HCT116 (cell line): ENCODE results near the gene FCSK. TPM values are rescaled to one million over a fixed set of nuclear protein-coding genes. Genes with fewer than 3 reads are reported as not detected.

Experiments
- ATAC-seq: fragments of 200-7000 bp; cut with Tn5 transposase; 2 replicates; pipeline ENCODE4 v1.9.1; 2020; ENCODE audit warnings: mild to moderate bottlenecking, moderate library complexity
- BruUV-seq: library from RNA; stranded (reverse); fragments of 400-500 nt; replicated peaks from 2 replicates; lab custom pipeline; 2021; lab: Mats Ljungman, UMichigan
- CTCF ChIA-PET: fragments of 300-600 bp; sonication (Branson Sonifier 250); formaldehyde crosslinking; loops from one replicate; lab custom pipeline; 2021; ENCODE audit warnings: antibody characterized with exemption; lab: Charles Lee
- POLR2A ChIA-PET: fragments of 300-600, 350-600 bp; sonication (Branson Sonifier 250); formaldehyde crosslinking; loops from one replicate; lab custom pipeline; 2021; ENCODE audit warnings: antibody characterized with exemption; lab: Charles Lee
- RAD21 ChIA-PET, 2 experiments: fragments of 300-600 bp; sonication (Branson Sonifier 250); formaldehyde crosslinking; loops; one replicate each; lab custom pipeline; 2023; ENCODE audit warnings: low total read pairs in 2 of 2; ENCODE audit not compliant: uncharacterized antibody in 2 of 2, unreplicated experiment in 2 of 2, low non-redundant PET in 1 of 2; lab: Charles Lee
- DNase-seq: peaks from one replicate; pipeline ENCODE4 v3.0.0-alpha.2; 2010; ENCODE audit warnings: low read depth, low spot score
- H2AFZ ChIP-seq: fragments of 200-600 bp; shearing (Covaris generic), sonication (generic); 2 replicates; pipeline ENCODE4 v1.6.1; 2017; ENCODE audit warnings: low read depth, mixed run types, mixed read lengths, antibody characterized with exemption, low read length; ENCODE audit not compliant: poor library complexity, severe bottlenecking
- H3K27ac ChIP-seq: 2 replicates; pipeline ENCODE4 v1.5.1; 2012; ENCODE audit warnings: low read depth, low read length
- H3K27me3 ChIP-seq: fragments of 200-600 bp; sonication (generic); 2 replicates; pipeline ENCODE4 v1.6.1; 2016; ENCODE audit warnings: mixed run types, low read length, mixed read lengths; ENCODE audit not compliant: insufficient read depth
- H3K36me3 ChIP-seq, 2 experiments: fragments of 200-500 bp in 1 of 2; fragments of 200-600 bp in 1 of 2; sonication (Bioruptor generic) in 1 of 2; sonication (generic) in 1 of 2; 2 replicates each; pipeline versions ENCODE4 v1.5.1 to v1.6.1; 2014 to 2016; ENCODE audit warnings: low read length in 2 of 2, inconsistent platforms in 1 of 2, mixed read lengths in 1 of 2, mixed run types in 1 of 2; ENCODE audit not compliant: insufficient read depth in 2 of 2, control insufficient read depth in 1 of 2
- H3K4me1 ChIP-seq, 2 experiments: fragments of 200-600 bp in 1 of 2; sonication (generic) in 1 of 2; 2 replicates each; pipeline versions ENCODE4 v1.5.1 to v1.6.1; 2012 to 2017; ENCODE audit warnings: low read length in 2 of 2, inconsistent platforms in 1 of 2, mild to moderate bottlenecking in 1 of 2, mixed read lengths in 1 of 2, mixed run types in 1 of 2, moderate library complexity in 1 of 2; ENCODE audit not compliant: insufficient read depth in 2 of 2, control insufficient read depth in 1 of 2
- H3K4me2 ChIP-seq: fragments of 200-600 bp; sonication (generic); 2 replicates; pipeline ENCODE4 v1.6.1; 2017; ENCODE audit warnings: mixed run types, low read length, mixed read lengths
- H3K4me3 ChIP-seq, 2 experiments: fragments of 200-600 bp in 1 of 2; sonication (generic) in 1 of 2; replicated peaks in 1 of 2; 2 replicates each; pipeline ENCODE4 v1.5.1; 2011 to 2016; ENCODE audit warnings: low read length in 2 of 2, control low read depth in 1 of 2, low read depth in 1 of 2, mild to moderate bottlenecking in 1 of 2, mixed read lengths in 1 of 2, mixed run types in 1 of 2
- H3K79me2 ChIP-seq: fragments of 200-600 bp; sonication (generic); 2 replicates; pipeline ENCODE4 v1.6.1; 2017; ENCODE audit warnings: mild to moderate bottlenecking, mixed run types, low read length, moderate library complexity, mixed read lengths; ENCODE audit not compliant: insufficient read depth
- H3K9ac ChIP-seq: fragments of 200-600 bp; sonication (generic); 2 replicates; pipeline ENCODE4 v1.6.1; 2016; ENCODE audit warnings: low read length, mixed read lengths
- H3K9me2 ChIP-seq: fragments of 200-600 bp; sonication (generic), shearing (Covaris generic); 2 replicates; pipeline ENCODE4 v1.6.1; 2017; ENCODE audit warnings: mixed run types, mild to moderate bottlenecking, moderate library complexity; ENCODE audit not compliant: insufficient read depth
- H3K9me3 ChIP-seq, 2 experiments: fragments of 200-500 bp in 1 of 2; fragments of 200-600 bp in 1 of 2; sonication (Bioruptor generic) in 1 of 2; sonication (generic) in 1 of 2; 2 replicates each; pipeline ENCODE4 v1.6.1; 2014 to 2017; ENCODE audit warnings: low read length in 2 of 2, mixed read lengths in 2 of 2, inconsistent platforms in 1 of 2, low read depth in 1 of 2, mild to moderate bottlenecking in 1 of 2, mixed run types in 1 of 2, moderate library complexity in 1 of 2; ENCODE audit not compliant: control insufficient read depth in 1 of 2, insufficient read depth in 1 of 2
- H4K20me1 ChIP-seq: fragments of 200-600 bp; sonication (generic), shearing (Covaris generic); 2 replicates; pipeline ENCODE4 v1.6.1; 2017; ENCODE audit warnings: mixed run types, mild to moderate bottlenecking, moderate library complexity; ENCODE audit not compliant: insufficient read depth
- CTCF ChIP-seq, 3 experiments: fragments of 200-600 bp in 1 of 3; sonication (generic) in 1 of 3; IDR thresholded peaks in 2 of 3; conservative IDR thresholded peaks in 1 of 3; 2 replicates each; pipeline ENCODE4 v1.5.1; 2012 to 2017; ENCODE audit warnings: low read depth in 2 of 3, low read length in 2 of 3, antibody characterized with exemption in 1 of 3, borderline replicate concordance in 1 of 3, control low read depth in 1 of 3, mild to moderate bottlenecking in 1 of 3, mixed read lengths in 1 of 3, mixed run types in 1 of 3, moderate library complexity in 1 of 3; ENCODE audit not compliant: insufficient read depth in 1 of 3
- ELF1 ChIP-seq: IDR thresholded peaks from 2 replicates; pipeline ENCODE4 v1.6.1; 2012; ENCODE audit warnings: low read depth, borderline replicate concordance
- EZH2phosphoT487 ChIP-seq: fragments of 200-600 bp; IDR thresholded peaks from 2 replicates; pipeline ENCODE4 v1.6.1; 2018; ENCODE audit warnings: antibody characterized with exemption, borderline replicate concordance
- FOSL1 ChIP-seq: IDR thresholded peaks from 2 replicates; pipeline ENCODE4 v1.6.1; 2012; ENCODE audit warnings: low read depth
- JUND ChIP-seq: IDR thresholded peaks from 2 replicates; pipeline ENCODE4 v1.6.1; 2012
- MAX ChIP-seq: IDR thresholded peaks from 2 replicates; pipeline ENCODE4 v1.6.1; 2012
- POLR2AphosphoS5 ChIP-seq: IDR thresholded peaks from 2 replicates; pipeline ENCODE4 v1.6.1; 2011; ENCODE audit warnings: mild to moderate bottlenecking, low read depth, low read length, moderate library complexity
- RAD21 ChIP-seq: IDR thresholded peaks from 2 replicates; pipeline ENCODE4 v1.6.1; 2012; ENCODE audit warnings: low read depth, mild to moderate bottlenecking
- REST ChIP-seq: IDR thresholded peaks from 2 replicates; pipeline ENCODE4 v1.6.1; 2012; ENCODE audit warnings: low read depth
- SIN3A ChIP-seq: IDR thresholded peaks from 2 replicates; pipeline ENCODE4 v1.6.1; 2012; ENCODE audit warnings: low read depth
- SP1 ChIP-seq: IDR thresholded peaks from 2 replicates; pipeline ENCODE4 v1.6.1; 2012; ENCODE audit warnings: low read depth
- TCF7L2 ChIP-seq: IDR thresholded peaks from 2 replicates; pipeline ENCODE4 v1.7.0; 2011; ENCODE audit warnings: borderline replicate concordance, inconsistent platforms; ENCODE audit not compliant: insufficient read depth, insufficient read length; ENCODE audit errors: extremely low read depth
- YY1 ChIP-seq: IDR thresholded peaks from 2 replicates; pipeline ENCODE4 v1.6.1; 2011; ENCODE audit warnings: low read length, low read depth, moderate library complexity, mild to moderate bottlenecking; ENCODE audit not compliant: insufficient replicate concordance; ENCODE audit errors: extremely low read depth
- ZFX ChIP-seq: fragments of 450-650 bp; IDR thresholded peaks from 2 replicates; pipeline ENCODE4 v1.6.1; 2017
- ZNF274 ChIP-seq: fragments of 200-500 bp; sonication (Bioruptor generic); IDR thresholded peaks from 2 replicates; pipeline ENCODE4 v1.6.1; 2014; ENCODE audit warnings: mild to moderate bottlenecking, low read depth, low read length, inconsistent platforms
- intact Hi-C: fragments of 100-400 bp; cut with micrococcal nuclease; formaldehyde crosslinking; loops from 2 replicates; pipeline ENCODE4 v1.10.0; 2022
- total RNA-seq: library from RNA; stranded (reverse); gene quantifications from one replicate; pipeline ENCODE4 v1.2.1, GENCODE V29; 2021; ENCODE audit not compliant: unreplicated experiment

Gene FCSK
- total RNA-seq, 1 experiment from 2014 or later: 17.1 TPM

GRCh38 chr16:70470141-70470926 lies 15.9 kb downstream of the FCSK start:
- DNase-seq: no peak
- no peaks in the 10 kb centered on the region for H3K9me2 ChIP-seq
- H3K4me2 ChIP-seq: no peak overlapping the region
- intact Hi-C loops: loop anchor here (5.0 kb wide), 1 partner anchor 98 kb away; no protein-coding TSS in a partner anchor
- no peaks in the 10 kb centered on the region for H3K9me3 ChIP-seq
- H3K79me2 ChIP-seq: no peaks in the 10 kb centered on the region
- POLR2A ChIA-PET: interaction anchor here (0.6 to 1.3 kb wide), 2 partner anchors 89 to 90 kb away, joined by 3 to 4 read pairs; no protein-coding TSS in a partner anchor
- no peak overlapping the region for H3K9ac ChIP-seq
- H3K27ac ChIP-seq: no peak overlapping the region
- no peak overlapping the region for H2AFZ ChIP-seq
- no peak overlapping the region for H3K4me3 ChIP-seq
- H3K27me3 ChIP-seq: no peaks in the 10 kb centered on the region
- CTCF ChIA-PET: interaction anchor here (0.5 to 1.3 kb wide), 8 partner anchors 9 to 146 kb away, joined by 3 to 5 read pairs (median 3); no protein-coding TSS in a partner anchor
- TF ChIP-seq ZNF274 (no peak), FOSL1 (no peak), TCF7L2 (no peak), MAX (no peak), POLR2AphosphoS5 (no peak), ELF1 (no peak), SIN3A (no peak), EZH2phosphoT487 (no peak), ZFX (no peak), JUND (no peak), RAD21 (no peak), YY1 (no peak), REST (no peak), CTCF (IDR thresholded peaks at IDR 0.05 in 2 of 3, conservative IDR thresholded peaks at IDR 0.05 in 1 of 3; ENCODE audit: borderline replicate concordance in 1 of 3, insufficient read depth in 1 of 3, low read depth in 2 of 3, low read length in 2 of 3) (no peak), SP1 (no peak)
- no peaks in the 10 kb centered on the region for H4K20me1 ChIP-seq
- no peak for ATAC-seq
- no peaks in the 10 kb centered on the region for H3K36me3 ChIP-seq
- no TSS peak for BruUV-seq
- peaks cover 6 to 7% of the 10 kb centered on the region in 2 experiments for H3K4me1 ChIP-seq
- RAD21 ChIA-PET: no interaction called here
